A172 (cell line): Measurements from ENCODE around the gene TRABD2B. TPM values are rescaled to one million over a fixed set of nuclear protein-coding genes. Genes with fewer than 3 reads are reported as not detected.

ENCODE experiments used
- DNase-seq: peaks from one replicate; pipeline ENCODE4 v3.0.0-alpha.2; 2015; ENCODE audit warnings: low spot score
- total RNA-seq: library from RNA; depleted of rRNA; stranded (reverse); fragments of >200 nt; shearing (Covaris generic); gene quantifications from 2 replicates; pipeline ENCODE4 v1.2.3, GENCODE V29; 2014; rRNA removed

TRABD2B gene
- total RNA-seq, 1 experiment from 2014 or later, result 2.0 TPM

- DNase-seq, result peak; percentile 80
These were observed 271.0 kb downstream of the TRABD2B start for GRCh38 chr1:47725992-47726855.

- DNase-seq, result no peak
These were observed 271.6 kb downstream of the TRABD2B start for GRCh38 chr1:47725511-47725991.

DNA sequence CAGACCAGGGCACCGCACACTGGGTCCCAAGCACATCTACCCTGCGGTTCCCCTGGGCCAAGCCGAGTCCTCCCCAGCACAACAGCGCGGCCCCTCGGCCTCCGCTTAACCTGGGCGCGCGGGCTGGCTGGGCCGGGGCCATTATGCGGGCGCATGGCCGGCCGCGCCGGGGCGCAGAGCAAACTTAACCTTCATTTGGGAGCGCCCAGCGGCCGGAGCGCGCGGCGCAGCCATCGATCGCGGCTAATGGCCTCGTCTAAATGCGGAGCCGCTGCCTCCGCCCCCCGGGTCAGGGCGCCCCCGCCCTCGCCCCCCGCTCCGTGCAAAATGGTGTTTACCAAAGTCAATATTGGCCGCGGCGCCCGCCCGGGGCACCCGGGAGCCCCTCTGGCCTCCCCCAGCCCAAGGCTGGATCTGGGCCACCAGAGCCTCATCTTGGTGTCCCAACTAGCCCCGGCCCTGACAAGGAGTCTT lies 272.1 kb downstream of the TRABD2B start:
- DNase-seq, result no peak

DNA sequence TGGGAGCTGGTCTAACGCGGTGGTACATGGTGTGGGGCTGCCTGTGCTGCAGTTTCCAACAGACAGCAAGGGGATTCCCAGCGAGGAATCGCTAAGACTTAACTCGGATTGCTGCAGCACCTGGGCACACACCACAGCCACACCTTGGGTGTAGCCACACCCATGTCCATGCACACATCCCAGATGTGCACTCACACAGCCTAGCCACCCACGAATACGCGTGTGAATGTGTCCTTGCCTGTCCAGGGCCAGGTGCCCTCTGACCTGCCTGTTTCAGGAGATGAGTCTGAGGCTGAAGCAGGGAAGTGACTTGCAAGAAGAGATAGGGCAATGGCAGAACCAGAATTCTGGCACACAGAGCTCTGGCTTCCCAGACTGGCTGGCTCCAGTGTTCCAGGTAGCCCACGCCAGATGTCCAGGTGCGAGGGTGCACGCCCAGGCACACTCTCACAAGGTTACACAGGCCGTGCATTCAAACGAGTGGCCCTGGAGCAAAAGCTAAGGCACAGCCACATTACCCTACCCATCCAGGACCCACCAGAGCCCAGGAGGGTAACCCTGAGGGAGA lies 272.7 kb downstream of the TRABD2B start:
- DNase-seq, result no peak

DNA sequence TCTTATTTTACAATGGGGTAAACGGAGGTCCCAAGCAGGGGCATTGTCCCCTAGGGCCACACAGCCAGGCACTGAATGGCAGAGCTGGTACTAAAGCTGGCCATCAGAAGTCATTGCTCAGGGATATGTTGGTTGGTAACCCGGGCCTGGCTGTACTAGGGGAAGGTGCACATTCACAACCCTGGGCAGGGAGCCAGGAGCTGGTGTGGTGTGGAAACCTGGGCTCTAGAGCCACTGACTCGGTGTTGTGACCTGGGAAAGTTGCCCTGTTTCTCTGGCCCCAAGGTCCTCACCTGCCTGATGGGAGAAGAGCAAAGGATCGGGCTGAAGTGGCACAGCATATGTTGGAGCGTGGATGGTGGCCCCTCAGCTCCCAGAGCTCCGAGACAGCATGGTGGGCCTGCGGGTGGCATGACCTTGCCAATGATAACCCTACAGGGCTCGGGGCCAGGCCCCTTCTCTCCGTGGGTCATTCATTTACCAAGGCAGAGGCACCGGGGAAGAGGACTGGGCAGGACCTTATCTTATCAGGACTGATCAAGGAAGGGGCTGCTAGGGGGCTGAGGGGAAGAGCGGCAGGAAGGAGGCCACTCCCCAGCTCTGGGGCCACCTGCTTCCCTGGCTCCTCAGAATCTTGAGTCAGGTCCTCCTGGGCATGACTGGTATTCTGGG lies 274.1 kb downstream of the TRABD2B start:
- DNase-seq, result no peak

DNA sequence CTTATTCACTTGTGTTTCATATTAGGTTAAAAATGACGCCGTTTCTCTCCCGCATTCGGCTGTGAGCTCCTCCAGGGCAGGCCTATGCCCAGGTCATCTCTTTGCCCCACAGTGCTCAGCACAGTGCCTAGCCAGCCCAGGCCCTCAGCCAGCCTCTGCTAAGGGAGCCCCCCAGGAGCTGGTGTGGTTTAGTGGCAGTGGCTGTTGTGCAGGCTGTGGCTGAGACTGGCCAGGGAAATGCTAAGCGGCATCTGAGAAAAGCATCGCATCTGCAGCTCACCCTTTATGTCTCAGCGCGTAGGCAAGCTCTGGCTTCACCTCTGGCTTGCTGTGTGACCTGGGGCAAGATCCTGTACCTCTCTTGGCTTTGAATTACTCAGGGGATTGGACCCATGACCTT lies 275.1 kb downstream of the TRABD2B start:
- no peak for DNase-seq

GRCh38 chr1:47720111-47720510 lies 277.1 kb downstream of the TRABD2B start:
- no peak for DNase-seq

DNA sequence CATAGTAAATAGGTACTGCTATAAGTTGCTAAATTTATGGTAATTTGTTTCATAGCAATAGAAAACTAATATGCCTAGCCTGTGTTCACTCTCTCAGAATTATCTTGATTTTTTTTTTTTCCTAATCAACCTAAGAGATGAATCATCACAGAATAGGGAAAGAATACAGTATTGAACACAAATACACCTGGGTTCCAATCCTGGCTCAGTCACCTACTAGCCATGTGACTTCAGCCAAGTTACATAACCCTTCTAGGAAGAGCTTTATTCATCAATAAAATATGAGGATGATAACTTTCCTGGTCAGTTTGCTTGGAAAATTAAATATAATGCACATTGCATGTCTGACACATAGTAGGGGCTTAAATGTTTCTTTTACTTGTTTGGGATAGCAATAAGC lies 279.8 kb downstream of the TRABD2B start:
- no peak for DNase-seq

DNA sequence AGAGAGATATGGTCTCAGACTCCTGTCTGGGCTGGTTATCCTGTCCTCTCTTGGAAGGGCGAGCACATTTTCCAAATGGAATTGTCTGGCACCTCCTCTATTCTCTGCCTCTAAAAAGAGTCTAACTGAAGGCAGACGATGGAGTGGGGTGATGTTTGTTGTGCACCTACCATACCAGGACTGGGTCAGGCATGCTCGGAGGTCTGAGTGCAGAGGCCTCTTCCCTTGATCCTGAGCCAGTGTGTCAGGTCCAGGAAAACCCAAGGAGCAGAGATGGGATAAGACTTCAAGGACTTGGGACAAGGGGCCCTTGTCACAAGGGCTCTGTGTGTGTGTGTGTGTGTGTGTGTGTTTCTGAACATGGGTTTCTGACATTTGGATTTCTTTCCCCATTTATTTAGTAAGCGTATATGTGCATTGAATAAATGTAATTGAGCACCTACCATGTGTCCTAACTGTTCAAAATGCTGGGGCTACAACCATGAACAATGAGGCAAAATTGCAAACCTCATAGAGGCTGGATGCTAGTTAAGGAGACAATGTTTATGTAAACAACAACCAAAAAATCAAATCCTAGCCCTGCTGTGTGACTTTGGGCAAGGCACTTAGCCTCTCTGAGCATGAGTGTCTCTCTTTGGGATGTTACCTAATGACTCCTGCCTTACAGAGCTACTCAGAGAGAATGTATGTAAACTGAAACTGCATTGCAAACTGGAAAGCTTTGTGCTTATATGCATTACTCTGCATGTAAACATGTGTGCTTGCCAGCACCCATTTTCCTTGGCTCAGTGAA lies 283.0 kb downstream of the TRABD2B start:
- DNase-seq, result no peak

GRCh38 chr1:47713333-47713953 lies 283.7 kb downstream of the TRABD2B start:
- no peak for DNase-seq

GRCh38 chr1:47712596-47713299 lies 284.4 kb downstream of the TRABD2B start:
- no peak for DNase-seq

- DNase-seq, result no peak
These were observed 285.2 kb downstream of the TRABD2B start for GRCh38 chr1:47711848-47712492.

DNA sequence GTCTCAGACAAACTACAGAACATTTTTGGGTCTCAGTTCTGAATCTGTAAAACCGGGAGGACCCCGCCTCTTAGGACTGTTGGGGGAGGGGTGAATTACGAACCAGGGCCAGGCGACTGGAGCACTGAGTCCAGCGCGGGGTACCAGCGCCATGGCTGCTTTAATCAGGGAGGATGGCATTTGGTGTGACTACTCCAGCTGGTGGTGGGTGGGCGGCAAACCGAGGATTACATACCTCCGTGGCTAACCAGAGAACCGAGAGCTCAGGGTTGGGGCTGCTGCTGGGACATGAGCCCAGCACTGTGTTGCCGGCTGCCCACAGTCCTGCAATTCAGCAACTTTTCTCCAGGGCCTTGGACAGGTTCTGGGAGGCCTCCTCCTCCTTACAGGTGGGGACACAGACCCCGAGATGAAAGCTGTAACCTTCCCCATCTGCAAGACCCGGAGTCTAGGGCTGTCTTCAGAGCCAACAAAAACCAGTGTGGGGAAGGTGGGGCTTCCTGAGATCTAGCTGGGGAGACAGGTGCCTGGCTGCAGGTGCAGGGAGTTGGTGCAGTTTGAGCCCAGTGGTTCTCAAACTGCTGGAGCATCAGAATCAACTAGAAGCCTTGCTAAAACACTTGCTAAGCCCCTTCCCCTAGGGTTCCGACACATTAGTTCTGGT lies 285.9 kb downstream of the TRABD2B start:
- DNase-seq, result no peak

Other genes starting within 250 kb of the TRABD2B start
- not detected in 2 replicates for gene SLC5A9, start 225.3 kb upstream of the TRABD2B start, total RNA-seq